Colon (tissue), 2 donors: Measurements from ENCODE around the gene BMP5.

Experiments used
- FAIRE-seq: peaks from 2 replicates; lab custom pipeline; 2012; peaks lifted over from hg19 to GRCh38; lab: Jason Lieb, UNC
- donor health status: control.
- donor health status: control.

Gene BMP5

DNA sequence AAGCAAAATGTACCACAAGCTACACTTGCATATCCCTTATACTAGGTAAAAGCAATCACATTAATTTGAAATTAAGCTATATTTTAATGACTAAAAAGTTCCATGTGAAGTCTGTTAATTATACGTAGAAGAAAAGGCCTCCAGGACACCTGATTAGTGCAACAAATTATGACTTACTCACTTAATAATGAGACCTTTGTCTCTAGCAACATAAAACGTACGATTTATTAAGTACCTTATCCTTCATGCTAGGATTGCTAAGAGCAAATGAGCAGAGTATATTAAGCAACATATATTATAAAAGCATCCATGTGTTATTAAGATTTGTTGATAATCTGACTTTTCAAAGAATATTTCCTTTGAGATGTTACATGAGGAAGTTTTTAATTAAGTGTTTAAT, 2.5 kb downstream of the BMP5 start:
- FAIRE-seq: no peak

DNA sequence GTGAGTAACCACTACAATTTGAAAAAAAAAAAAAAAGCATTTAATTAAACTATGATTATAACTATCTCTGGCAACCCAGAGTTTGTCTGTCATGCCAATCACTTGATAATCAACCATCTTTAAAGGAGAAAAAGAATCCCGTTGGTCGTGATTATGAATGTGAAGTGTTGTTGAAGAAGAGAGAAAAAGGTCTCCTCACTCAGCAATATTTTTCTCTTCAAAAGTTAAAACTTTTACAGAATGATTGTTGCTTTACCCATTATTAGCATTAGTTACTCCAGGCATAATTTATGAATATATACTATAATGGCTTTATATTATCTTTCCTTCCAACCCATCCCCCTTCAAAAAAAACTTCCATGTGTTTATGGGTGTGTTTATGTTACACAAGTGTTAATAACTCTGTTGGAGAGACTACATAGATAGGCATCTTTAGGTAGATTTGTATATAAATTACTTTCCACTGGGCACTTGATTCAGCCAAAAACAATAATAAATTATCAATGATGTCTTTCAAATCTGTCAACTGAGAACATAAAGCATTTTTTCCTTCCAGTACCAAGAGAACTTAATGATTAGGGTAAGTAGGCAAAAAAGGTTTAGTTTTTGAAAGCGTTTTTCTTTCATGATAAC, 5.1 kb downstream of the BMP5 start:
- no peak for FAIRE-seq

DNA sequence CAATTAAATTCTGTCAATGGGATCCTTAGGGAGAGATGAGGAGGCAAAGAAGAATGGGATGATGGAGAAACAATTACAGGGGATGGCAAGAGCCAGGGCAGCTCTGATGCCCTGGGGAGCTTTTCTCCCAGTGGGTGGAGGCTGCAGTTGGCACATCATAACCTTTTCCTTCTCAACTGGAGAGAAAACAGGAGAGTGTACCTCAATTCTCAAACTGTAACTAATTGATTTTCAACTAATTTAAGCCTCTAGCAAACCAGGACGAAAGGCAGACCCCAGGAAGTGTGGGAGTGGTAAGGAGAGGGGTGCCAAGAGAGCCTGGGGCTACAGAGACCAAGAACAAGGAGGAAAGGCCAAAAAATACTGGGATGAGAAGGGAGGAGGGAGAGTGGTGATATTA, 5.7 kb downstream of the BMP5 start:
- no peak for FAIRE-seq

DNA sequence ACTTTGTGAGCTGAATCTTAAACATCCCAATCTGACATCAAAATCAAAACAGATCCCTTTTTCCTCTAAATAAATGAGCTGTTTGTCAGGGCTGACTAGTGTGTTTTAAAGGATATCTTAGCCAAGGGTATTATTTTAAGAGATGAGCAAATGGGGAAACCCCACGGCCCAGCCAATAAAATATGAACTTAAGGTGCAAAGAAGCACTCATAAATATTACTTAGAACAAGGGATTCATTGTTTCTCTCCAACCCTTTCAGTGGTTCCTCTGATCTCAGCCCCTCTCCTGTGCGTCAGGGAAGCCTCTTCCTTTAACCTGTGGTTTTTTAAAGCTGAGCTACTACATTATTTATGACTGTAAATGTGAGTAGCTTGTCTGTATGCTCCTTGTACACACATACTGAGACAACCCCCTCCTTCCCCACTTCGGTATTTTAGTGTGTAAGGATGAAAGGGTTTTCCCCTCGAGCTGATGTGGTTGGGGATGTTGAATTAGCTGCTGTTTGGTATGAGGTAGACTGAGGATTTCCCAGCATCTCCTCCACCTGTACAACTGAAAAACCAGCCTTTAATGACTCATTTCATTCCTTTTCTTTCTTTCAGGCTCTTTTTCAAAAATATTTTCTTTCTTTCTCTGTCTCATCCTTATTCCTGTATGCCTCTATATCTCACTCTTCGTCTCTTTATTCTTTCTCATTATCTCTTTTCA, 6.5 kb downstream of the BMP5 start:
- no peak for FAIRE-seq

DNA sequence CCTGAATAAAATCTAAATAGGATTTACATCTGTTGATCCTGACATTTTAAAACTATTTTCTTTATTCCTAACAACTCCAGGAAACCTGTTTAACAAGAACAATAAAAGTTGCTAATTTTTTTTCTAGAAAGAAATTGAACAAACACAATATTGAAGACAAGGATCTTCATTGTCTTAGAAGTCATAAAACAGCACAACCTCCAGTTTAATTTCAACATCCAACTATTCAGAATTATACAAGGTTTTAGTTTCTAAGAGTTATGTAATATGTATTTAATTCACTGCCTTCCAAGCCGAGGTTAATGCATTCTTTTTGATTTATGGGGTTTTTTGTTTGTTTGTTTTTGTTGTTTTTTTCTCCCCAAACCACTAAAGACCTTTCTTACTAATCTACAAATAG, 7.2 kb downstream of the BMP5 start:
- no peak for FAIRE-seq

DNA sequence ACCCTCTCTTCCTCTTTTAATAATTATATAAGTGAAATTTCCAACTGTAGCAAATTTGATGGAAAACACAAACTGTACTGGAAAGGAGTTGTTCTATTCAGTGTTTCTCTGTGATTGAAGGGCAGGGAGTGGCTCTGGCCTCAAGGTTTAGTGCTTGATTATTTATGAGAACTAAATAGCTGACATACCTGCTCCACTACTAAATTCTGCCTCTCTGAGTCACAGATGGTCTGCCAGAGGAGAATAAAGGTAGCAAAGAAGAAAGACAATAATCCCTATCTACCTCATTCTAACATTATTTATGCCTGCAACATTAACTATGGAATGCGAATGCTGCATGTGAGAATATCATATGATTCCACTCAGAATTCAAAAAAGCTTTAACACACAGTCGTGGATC, 9.3 kb downstream of the BMP5 start:
- no peak for FAIRE-seq

DNA sequence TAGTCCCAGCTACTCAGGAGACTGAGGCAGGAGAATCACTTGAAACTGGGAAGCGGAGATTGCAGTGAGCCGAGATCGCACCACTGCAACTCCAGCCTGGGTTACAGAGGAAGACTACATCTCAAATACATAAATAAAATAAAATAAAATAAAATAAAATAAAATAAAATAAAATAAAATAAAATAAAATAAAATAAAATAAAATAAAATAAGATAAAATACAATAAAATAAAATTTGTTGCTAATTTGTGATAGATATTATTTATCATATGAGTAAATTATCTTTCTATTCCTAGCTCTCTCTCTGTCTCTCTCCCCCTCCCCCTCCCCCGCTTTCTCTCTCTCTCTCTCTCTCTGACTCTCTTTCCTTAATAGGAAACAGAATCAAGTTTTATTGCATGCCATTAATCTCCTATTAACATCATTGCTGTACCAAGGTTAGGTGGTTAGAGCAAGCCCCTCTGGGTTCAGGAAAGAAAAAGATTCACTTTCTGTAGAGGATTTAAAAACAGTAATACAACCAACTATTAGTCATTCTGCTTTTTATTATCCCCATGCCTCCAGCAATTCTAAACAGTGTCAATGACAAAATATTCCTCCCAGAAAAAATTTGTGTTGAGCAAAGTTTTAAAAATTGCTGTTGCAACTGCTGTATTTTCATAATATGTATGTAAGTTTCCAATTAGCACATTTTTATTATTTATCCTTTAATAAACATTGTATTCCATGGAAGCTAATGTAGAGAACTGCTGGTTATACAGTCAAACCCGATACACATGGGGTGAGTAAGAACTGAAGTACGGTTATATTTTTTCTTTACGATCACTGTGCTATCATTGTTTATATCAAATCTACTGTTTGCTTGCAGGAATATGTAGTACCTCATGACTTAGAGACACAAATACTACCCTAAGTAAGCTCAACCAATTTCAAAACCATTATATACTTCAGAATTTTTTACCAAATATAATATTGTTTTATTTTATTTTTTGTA, 22.1 kb downstream of the BMP5 start:
- no peak for FAIRE-seq

DNA sequence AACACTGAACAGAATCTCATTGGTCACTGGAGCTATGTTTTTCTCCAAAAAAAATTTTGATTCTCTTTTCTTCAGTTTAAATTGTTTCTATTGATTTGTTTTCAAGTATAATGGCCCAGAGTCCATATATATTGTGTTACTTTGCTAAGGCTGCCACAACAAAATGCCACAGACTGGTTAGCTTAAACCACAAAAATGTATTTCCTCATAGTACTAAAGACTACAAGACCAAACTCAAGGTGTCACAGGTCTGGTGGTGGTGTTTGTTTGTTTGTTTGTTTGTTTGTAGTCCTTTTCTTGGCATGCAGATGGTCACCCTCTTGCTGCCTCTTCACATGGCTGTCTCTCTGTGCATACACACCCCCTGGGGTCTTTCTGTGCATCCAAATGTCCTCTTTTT, 34.0 kb downstream of the BMP5 start:
- no peak for FAIRE-seq

DNA sequence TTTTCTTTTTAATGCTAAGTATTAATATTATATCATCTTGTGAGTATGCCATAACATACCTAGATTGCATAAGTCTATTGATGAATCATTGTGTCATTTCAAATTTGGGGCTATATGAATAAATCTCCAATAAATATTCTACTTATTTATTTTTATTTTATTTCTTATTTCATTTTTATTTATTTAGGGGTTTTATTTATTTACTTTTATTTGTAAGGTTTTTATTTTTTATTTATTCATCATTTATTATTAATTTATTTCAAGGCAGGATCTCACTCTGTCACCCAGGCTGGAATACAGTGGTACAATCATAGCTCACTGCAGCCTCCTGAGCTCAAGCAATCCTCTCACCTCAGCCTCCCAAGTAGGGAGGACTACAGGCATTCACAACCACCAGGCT, 36.3 kb downstream of the BMP5 start:
- no peak for FAIRE-seq

DNA sequence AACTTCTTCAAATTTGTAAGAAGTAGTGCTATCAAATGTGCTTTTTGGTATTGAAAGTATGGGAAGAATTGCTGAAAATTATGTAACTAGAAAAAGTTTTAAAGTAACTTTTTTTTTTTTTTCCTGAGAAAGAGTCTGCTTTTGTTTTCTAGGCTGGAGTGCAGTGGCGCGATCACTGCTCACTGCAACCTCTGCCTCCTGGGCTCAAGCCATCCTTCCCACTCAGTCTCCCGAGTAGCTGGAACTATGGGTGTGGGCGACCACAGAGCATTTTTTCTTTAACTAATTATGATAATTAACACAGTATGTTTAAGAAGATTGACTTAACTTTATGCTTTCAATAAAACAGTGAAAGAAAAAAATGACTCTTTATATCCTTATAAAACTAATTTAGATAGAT, 38.4 kb downstream of the BMP5 start:
- no peak for FAIRE-seq

DNA sequence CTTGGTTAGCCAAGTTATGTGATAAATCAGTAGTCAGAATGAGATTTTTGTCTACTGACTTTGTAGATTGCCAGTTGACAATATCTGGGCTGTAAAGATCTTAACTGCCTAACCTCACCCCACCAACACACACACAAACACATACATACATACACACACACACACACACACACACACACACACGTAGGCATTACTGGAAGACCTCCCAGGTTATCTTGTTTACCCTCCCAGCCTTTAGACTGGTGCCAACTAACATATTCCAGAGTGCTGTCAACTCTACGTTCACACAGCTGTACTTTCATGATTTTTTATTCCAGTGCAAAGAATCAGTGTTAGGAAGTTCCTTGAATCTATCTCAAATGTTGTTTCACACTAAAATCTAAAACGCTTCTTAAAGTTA, 38.9 kb downstream of the BMP5 start:
- FAIRE-seq: no peak

DNA sequence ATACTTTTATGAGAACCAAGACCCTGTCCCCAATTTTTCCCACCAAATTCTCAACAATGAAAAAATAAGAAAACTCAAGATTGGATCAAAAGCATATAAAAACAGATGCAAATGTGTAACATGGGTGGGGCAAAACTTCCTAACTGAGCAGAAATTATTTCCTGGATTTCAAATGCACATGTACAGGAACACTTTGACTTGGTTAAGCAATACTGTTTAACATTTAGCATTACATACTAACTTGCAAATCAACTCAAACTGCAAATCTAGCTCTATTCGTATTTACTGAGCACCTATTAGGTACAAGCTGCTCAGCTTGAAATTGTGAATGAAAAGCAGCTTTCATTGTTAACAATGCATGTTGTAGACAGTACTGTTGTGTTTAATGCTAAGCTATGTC, 40.2 kb downstream of the BMP5 start:
- no peak for FAIRE-seq

DNA sequence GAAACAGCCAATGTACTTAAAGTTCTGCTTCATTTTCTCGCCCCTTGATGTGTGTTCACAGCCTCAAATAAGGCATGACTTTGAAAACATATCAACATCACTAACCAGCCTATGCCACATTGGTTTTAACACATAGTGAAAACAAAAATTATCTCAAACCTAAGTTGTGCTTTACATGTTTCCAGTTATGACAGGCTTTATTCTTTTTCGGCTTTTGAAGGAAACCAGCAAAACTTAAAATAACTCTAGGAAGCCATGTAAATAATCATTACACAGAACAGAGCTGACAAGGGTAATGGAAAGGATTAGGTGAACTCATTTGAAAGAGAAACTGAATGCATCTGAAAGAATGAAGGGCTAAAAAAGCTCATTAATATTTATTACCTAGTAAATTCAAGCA, 42.1 kb downstream of the BMP5 start:
- no peak for FAIRE-seq

DNA sequence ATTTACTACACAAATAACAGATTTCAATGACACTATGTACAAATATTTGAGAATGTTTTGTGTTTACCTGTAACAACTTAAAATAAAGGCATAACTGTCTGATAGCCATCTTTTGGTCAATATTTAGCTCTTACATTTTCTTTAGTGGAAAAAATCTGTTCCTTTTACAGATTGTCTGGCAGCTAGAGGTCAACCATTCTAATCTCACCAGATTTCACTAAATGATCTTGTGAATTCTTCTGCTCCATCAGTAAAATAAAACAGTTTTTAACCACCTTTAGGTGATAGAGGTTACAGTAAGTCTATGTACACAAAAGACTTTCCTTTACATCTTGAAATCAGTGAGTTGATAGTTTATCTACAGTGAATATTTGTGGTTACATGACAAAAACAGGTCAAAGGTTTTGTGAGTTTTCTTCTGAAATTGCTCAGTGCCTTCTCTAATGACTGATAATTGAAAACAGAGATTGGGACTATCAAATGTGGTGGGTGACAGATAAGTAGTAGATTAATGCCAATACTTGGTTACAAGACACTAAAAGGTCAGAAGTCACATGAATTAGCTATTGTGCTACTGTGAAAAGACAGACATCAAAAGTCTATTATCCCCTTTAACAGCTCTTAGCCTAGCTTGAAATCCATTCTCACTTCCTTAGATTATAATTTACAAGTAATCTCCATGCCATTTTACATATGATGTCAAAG, 47.4 kb downstream of the BMP5 start:
- FAIRE-seq: no peak

DNA sequence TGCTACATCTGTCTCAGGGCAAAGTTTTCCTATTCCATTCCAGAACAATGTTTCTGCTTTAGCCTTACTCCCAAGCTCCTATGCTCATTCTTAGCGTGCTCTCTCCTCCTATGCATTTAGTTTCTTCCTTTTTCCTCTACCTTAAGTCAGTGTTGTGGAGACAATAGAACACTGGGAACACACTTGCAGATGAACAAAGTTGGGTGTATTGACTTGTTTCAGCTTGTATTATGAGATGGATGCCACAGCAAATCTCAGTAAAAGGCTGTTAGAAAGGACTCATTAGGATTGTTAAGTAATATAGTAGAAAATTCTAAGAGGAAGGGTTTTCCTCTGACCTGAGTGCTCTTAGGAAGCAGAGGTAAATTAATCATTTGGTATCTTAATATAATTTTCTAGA, 48.4 kb downstream of the BMP5 start:
- no peak for FAIRE-seq

DNA sequence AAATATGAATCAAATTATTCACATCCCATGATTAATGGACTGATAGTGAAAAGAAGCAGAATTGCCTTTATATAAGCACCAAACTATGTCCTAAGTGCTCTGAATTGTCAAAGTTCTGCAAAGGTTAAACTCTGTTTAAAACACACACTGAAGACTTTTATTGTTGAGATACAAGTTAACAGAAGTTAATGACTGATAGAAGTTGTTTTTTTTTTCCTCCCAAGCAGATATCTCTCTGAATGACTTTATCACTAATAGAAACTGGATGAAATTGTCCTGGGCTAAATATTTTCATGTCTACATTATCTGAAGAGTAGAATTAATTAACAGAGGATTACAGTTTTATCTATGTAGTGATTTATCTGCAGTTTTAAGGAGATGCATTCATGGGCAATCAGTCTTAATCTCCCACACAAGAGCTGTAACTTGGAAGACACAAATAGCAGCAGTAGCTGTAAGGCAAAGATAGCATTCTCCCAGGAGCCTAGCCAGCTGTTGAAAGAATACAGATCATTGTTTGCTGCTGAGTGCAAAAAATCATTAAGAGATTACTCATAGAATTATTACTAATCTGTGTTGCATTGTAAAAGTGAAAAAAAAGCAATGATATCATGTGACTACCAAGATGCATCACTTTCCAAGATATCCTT, 49.9 kb downstream of the BMP5 start:
- FAIRE-seq: no peak

DNA sequence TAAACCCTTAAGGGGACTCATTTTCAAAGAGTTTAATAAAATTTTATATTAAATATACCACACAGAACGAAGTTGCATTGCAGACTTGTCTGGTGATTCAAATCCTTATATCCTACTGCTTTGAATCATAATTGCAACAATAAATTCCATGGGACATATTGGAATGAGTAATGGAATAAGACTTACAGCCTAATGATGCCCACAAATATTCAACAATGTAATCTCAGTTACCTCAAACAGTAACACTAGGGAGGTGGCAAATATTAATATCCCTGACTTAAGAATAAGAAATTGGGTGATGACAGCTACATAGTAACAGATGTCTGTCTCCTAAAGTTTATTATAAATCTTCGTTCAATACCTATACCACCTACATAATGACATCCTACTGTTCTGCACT, 52.6 kb downstream of the BMP5 start:
- no peak for FAIRE-seq

DNA sequence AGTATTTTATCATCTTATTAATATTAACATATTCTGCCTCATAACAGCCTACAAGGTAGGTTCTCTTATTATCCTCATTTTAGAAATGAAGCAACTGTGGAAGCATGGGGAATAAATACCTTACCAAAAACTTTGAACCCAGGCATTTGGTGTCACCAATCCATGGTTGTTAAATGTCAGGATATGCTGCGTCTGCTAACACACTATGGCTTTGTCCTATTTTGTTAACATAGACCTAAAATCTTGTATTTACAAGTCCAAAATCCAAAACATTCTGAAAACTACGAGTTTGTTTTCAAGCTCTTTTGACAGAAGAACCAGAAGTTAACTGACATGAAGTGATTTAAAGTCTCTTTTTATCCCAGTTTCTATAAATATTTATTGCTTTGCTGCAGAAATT, 53.4 kb downstream of the BMP5 start:
- no peak for FAIRE-seq

DNA sequence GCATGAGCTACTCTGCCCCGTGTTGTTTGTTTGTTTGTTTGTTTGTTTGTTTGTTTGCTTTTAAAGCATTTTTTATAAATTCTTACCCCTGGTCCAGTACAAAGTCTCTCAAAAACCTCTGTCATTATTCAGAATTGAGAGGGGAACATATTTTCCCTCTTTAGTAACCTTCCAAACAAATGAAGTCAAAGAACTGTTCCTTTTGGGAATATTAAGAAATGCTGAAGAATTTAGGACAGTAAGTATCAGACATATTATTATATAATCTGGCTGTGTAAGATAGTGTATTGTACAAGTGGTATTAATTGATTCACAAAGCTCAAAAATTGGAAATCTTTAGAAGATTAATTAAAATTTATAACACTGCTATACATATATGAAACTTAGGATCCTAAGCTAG, 54.7 kb downstream of the BMP5 start:
- no peak for FAIRE-seq

DNA sequence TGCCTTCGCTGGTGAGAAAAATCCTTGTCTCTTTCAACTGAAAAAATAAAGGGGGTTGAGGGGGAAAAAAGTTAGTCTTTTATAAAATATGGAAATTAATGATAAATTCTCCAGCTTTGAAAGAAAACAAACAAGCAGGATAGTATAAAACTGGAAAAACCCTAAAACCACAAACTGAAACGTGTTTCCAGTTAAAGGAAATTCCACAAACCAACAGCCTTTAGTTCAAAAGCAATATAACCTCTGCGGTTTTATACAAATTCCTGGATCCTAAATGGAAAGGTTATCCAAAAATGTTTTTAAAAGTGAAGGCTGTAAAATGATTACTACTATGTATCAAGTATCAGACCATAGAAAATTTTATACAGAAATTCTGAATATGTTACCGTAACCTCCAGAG, 55.6 kb downstream of the BMP5 start:
- no peak for FAIRE-seq

DNA sequence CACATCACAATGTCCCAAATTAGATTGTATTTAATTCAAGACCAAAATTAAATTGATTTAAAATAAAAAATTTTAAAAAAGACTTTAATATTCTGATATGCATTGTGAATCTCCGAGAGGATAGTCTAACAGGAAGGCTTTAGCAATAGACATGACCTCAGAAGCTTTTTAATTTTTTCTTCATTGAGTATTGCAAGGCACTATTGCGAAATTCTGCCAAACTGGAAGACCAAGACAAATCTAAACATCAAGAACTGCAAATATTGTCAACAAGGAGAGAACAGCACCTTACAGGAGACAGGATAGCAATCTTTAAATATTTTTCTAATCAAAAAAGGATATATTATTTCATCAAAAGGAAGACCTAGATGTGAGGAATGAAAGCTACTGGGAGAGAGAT, 56.9 kb downstream of the BMP5 start:
- FAIRE-seq: no peak

DNA sequence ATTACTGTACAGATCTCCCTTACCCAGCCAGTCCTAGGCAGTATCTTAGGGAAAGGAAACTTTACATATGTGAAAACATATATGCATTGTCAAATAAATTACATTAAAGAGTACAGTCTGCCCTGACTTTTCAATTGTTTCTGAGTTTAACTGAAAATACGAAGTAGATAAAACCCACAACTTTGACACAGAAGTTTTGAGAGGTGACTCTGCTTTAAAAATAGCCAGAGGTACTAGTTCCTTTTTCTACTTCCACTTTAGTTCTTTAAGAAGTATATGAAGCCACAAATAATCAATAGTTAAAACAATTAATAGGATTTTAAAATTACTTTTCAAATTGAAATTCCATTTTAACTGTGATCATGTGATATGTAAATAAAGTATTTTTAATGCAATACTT, 62.9 kb downstream of the BMP5 start:
- no peak for FAIRE-seq
